NCI-H1694 (cell line): Measurements from ENCODE around the gene FAM83F.

ENCODE experiments used
- DNase-seq: peaks from one replicate; lab custom pipeline; 2025; lab: John Stamatoyannopoulos, UW

The FAM83F gene

DNA sequence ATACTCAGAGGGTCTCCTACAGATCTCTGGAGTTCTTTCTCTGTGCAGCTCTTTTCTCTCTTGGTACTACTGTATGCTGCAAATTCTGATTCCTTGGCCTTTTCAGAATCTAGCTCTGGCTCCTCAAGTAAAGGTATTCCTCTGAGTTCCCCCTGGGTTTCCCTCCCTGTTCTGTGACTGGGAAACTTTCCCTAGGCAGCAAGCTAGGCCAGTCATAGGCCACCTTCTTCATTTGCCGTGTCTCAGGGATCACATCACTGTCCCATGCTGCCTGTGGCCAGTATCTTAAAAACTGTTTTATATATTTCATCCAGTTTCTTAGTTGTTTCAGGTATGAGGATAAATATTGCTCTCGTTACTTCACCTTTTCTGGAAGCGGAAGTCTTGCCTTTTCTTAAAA lies 71.2 kb downstream of the FAM83F start:
- no peak for DNase-seq

- no peak for DNase-seq
Measured at GRCh38 chr22:40067639-40068038, 72.9 kb downstream of the FAM83F start.

DNA sequence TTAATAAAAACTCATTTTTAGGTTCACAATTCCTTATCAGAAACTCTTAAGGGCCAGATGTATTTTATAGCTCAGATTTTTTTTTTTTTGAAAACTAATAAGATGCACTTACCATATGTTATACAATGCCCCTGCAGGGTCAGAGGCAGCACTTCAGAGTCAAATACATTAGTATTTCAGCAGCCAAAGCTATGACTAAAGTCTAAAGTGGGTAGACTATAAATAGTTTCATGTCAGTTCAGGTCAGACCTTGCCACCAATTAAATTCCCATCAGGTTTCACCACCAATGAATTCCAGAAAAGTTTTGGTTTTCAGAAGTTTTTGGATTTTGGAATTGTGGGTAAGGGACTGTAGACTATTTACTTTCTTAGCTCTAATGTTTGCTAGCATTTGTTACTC lies 75.9 kb downstream of the FAM83F start:
- DNase-seq: no peak

- DNase-seq: no peak
Measured at GRCh38 chr22:40071720-40072119, 77.0 kb downstream of the FAM83F start.

DNA sequence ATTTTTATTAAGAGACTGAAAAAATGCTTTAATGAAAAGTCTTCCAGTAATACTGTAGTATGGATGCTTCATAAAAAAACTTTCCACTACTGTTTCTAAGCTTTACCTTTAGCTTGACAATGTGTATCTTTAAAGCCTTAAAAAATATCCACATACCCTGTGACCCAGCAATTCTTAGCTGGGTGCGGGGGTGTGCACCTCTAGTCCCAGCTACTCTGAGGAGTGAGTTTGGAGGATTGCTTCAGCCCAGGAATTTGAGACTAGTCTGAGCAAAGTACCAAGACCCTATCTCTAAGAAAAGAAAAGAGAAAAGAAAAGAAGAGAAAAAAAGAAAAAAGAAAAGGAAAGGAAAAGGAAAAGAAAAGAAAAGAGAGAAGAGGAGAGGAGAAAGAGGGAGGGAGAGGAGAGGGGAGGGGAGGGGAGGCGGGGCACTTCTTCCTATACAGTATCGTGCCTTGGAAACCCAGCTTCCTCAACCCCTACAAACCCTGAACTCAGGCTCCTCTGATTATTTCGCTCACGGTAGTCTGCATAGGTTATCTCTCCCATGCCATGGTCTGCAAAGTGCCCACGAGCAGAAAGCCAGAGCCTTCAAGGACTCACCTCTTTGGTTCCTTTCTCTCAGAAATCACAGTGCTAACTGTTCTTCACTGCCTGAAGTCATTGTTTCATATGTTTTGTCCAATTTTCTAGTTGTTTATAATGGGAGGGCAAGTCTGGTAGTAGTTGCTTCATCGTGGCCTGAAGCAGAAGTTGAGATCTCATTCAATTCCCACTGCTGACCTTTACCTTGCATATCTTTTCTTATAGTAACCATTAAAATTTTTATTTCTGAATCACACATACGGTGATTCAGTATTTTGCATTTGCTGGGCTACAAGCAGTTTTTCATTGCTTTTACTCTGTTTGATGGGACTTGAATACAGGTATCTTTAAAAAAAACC lies 82.2 kb downstream of the FAM83F start:
- DNase-seq: no peak

- DNase-seq: no peak
Measured at GRCh38 chr22:40077646-40078016, 82.9 kb downstream of the FAM83F start.

DNA sequence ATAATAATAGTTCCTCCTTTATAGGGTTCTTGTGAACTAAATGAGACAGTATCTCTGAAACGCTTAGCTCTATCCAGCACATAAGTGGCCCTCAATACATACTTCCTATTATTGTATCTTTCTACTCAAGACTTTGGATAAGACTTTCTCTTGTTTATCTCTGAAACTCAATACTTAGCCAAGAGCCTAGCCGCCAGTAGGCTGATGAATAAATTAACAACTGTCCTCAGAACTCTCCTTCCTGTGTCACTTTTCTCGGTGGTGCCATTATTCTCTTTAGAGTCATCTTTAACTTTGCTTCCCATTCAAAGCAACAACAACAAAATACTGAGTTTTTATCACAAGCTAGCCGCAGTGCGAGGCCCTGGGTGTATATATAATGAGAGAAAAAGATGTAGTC lies 86.9 kb downstream of the FAM83F start:
- no peak for DNase-seq

DNA sequence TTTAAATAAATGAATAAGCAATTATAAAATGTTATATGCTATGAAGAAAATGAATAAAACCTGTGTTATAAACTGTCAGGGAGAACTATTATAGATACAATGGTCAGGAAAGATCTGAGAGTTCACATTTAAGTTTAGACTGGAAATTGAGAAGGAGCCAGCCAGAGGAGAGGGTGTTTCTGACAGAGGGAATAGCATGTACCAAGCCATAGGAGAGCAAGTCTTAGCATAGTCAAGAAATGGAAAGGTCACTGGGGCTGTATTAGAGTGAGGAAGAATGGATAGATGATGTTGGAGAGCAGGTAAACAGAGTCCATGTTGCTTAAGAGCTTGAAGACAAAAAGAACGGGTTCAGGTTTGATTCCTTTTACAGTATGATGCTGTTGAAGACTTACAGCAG lies 87.4 kb downstream of the FAM83F start:
- no peak for DNase-seq

DNA sequence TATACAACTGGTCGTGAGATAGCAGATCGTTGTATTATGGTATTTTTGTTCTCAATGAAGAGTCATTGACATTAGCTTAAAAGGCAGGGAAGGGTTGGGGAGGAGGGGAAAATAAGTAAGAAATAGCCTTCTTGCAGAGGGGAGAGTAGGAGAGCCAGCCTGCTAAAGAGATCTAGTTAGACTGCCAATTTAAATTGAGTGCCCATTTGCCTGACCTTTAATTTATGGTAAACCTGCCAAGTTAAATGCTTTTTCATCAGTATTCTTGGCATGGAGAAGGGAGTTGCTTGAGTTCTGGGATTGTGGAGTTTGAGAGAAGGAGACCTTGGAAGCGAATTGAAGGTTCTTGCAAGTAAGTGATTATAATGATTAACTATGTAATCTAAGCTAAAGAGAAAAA lies 89.0 kb downstream of the FAM83F start:
- no peak for DNase-seq

- no peak for DNase-seq
Measured at GRCh38 chr22:40084246-40084645, 89.5 kb downstream of the FAM83F start.

- DNase-seq: no peak
Measured at GRCh38 chr22:40088818-40089217, 94.1 kb downstream of the FAM83F start.
